Measurements from ENCODE around the gene CHST6.
"Not testable (repeated sequence)": the region's sequence is repeated elsewhere in the genome, so short reads cannot be mapped to it uniquely, and the experiment has no call there.

The CHST6 gene

GRCh38 chr16:75529056-75529905 is 34.0 kb upstream of the CHST6 start:
- no peak overlapping the region for H3K4me3 ChIP-seq (ENCODE audit: low read length)
- H3K36me3 ChIP-seq (ENCODE audit: control insufficient read depth, insufficient read depth, low read length, severe bottlenecking) = no peaks in the 10 kb centered on the region
- no peaks in the 10 kb centered on the region for H3K4me1 ChIP-seq (ENCODE audit: control insufficient read depth, insufficient read depth, low read length)
- H3K27me3 ChIP-seq (replicated peaks; ENCODE audit: control insufficient read depth, insufficient read depth, low read length) = peaks cover 11% of the 10 kb centered on the region
- no peak for DNase-seq (ENCODE audit: low read depth)
- no peaks in the 10 kb centered on the region for H3K9me3 ChIP-seq (ENCODE audit: control insufficient read depth, low read length)
- no peak overlapping the region for H3K9ac ChIP-seq (ENCODE audit: low read length)

GRCh38 chr16:75527825-75528299 is 32.6 kb upstream of the CHST6 start:
- Histone ChIP-seq H3K27me3 (replicated peaks; ENCODE audit: control insufficient read depth, insufficient read depth, low read length) (peaks cover 11% of the 10 kb centered on the region), H3K9ac (ENCODE audit: low read length) (no peak overlapping the region), H3K9me3 (ENCODE audit: control insufficient read depth, low read length) (no peaks in the 10 kb centered on the region), H3K4me1 (ENCODE audit: control insufficient read depth, insufficient read depth, low read length) (no peaks in the 10 kb centered on the region), H3K4me3 (ENCODE audit: low read length) (no peak overlapping the region), H3K36me3 (ENCODE audit: control insufficient read depth, insufficient read depth, low read length, severe bottlenecking) (no peaks in the 10 kb centered on the region)
- no peak for DNase-seq (ENCODE audit: low read depth)

GRCh38 chr16:75526032-75526790 is 31.0 kb upstream of the CHST6 start:
- H3K27me3 ChIP-seq (replicated peaks; ENCODE audit: control insufficient read depth, insufficient read depth, low read length) = no peaks in the 10 kb centered on the region
- no peak for DNase-seq (ENCODE audit: low read depth)
- H3K4me1 ChIP-seq (ENCODE audit: control insufficient read depth, insufficient read depth, low read length) = no peaks in the 10 kb centered on the region
- no peak overlapping the region for H3K4me3 ChIP-seq (ENCODE audit: low read length)
- no peak overlapping the region for H3K9ac ChIP-seq (ENCODE audit: low read length)
- H3K36me3 ChIP-seq (ENCODE audit: control insufficient read depth, insufficient read depth, low read length, severe bottlenecking) = no peaks in the 10 kb centered on the region
- H3K9me3 ChIP-seq (ENCODE audit: control insufficient read depth, low read length) = no peaks in the 10 kb centered on the region

GRCh38 chr16:75519175-75519574 is 23.9 kb upstream of the CHST6 start:
- no peaks in the 10 kb centered on the region for H3K9me3 ChIP-seq (ENCODE audit: control insufficient read depth, low read length)

GRCh38 chr16:75516189-75516966 is 21.1 kb upstream of the CHST6 start:
- H3K27me3 ChIP-seq (replicated peaks; ENCODE audit: control insufficient read depth, insufficient read depth, low read length); H3K36me3 ChIP-seq (ENCODE audit: control insufficient read depth, insufficient read depth, low read length, severe bottlenecking); H3K4me1 ChIP-seq (ENCODE audit: control insufficient read depth, insufficient read depth, low read length); H3K9me3 ChIP-seq (ENCODE audit: control insufficient read depth, low read length): not testable (repeated sequence)
- peak overlapping the region; percentile 92 for H3K9ac ChIP-seq (ENCODE audit: low read length)
- peak; percentile 56 for DNase-seq (ENCODE audit: low read depth)
- peak overlapping the region; percentile 92 for H3K4me3 ChIP-seq (ENCODE audit: low read length)

More at GRCh38 chr16:75519175-75519574, 23.9 kb upstream of the CHST6 start:
- Histone ChIP-seq H3K4me3 (ENCODE audit: low read length) (no peak overlapping the region), H3K9ac (ENCODE audit: low read length) (no peak overlapping the region), H3K36me3 (ENCODE audit: control insufficient read depth, insufficient read depth, low read length, severe bottlenecking) (no peaks in the 10 kb centered on the region), H3K27me3 (replicated peaks; ENCODE audit: control insufficient read depth, insufficient read depth, low read length) (no peaks in the 10 kb centered on the region), H3K4me1 (ENCODE audit: control insufficient read depth, insufficient read depth, low read length) (peaks cover 7% of the 10 kb centered on the region)
- no peak for DNase-seq (ENCODE audit: low read depth)

GRCh38 chr16:75514296-75514695 is 19.1 kb upstream of the CHST6 start:
- no peak for DNase-seq (ENCODE audit: low read depth)
- Histone ChIP-seq H3K27me3 (replicated peaks; ENCODE audit: control insufficient read depth, insufficient read depth, low read length) (no peaks in the 10 kb centered on the region), H3K9me3 (ENCODE audit: control insufficient read depth, low read length) (no peaks in the 10 kb centered on the region), H3K4me3 (ENCODE audit: low read length) (no peak overlapping the region), H3K9ac (ENCODE audit: low read length) (no peak overlapping the region), H3K36me3 (ENCODE audit: control insufficient read depth, insufficient read depth, low read length, severe bottlenecking) (no peaks in the 10 kb centered on the region), H3K4me1 (ENCODE audit: control insufficient read depth, insufficient read depth, low read length) (peaks cover 7% of the 10 kb centered on the region)

GRCh38 chr16:75506574-75506973 is 11.3 kb upstream of the CHST6 start:
- peak overlapping the region; percentile 54 for H3K4me3 ChIP-seq (ENCODE audit: low read length)
- DNase-seq (ENCODE audit: low read depth) = peak; percentile 89
- H3K4me1 ChIP-seq (ENCODE audit: control insufficient read depth, insufficient read depth, low read length) = peaks cover 11% of the 10 kb centered on the region
- H3K9ac ChIP-seq (ENCODE audit: low read length) = peak overlapping the region; percentile 62
- no peaks in the 10 kb centered on the region for H3K36me3 ChIP-seq (ENCODE audit: control insufficient read depth, insufficient read depth, low read length, severe bottlenecking)
- no peaks in the 10 kb centered on the region for H3K9me3 ChIP-seq (ENCODE audit: control insufficient read depth, low read length)
- H3K27me3 ChIP-seq (replicated peaks; ENCODE audit: control insufficient read depth, insufficient read depth, low read length) = no peaks in the 10 kb centered on the region

- Histone ChIP-seq H3K27me3 (replicated peaks; ENCODE audit: control insufficient read depth, insufficient read depth, low read length) (no peaks in the 10 kb centered on the region), H3K9me3 (ENCODE audit: control insufficient read depth, low read length) (no peaks in the 10 kb centered on the region), H3K4me1 (ENCODE audit: control insufficient read depth, insufficient read depth, low read length) (peaks cover 11% of the 10 kb centered on the region), H3K4me3 (ENCODE audit: low read length) (peak overlapping the region; percentile 54), H3K9ac (ENCODE audit: low read length) (peak overlapping the region; percentile 62), H3K36me3 (ENCODE audit: control insufficient read depth, insufficient read depth, low read length, severe bottlenecking) (no peaks in the 10 kb centered on the region)
- no peak for DNase-seq (ENCODE audit: low read depth)
These were observed 10.9 kb upstream of the CHST6 start for GRCh38 chr16:75506107-75506506.

GRCh38 chr16:75503801-75504200 is 8.6 kb upstream of the CHST6 start:
- no peaks in the 10 kb centered on the region for H3K27me3 ChIP-seq (replicated peaks; ENCODE audit: control insufficient read depth, insufficient read depth, low read length)
- H3K4me1 ChIP-seq (ENCODE audit: control insufficient read depth, insufficient read depth, low read length) = peaks cover 11% of the 10 kb centered on the region
- no peaks in the 10 kb centered on the region for H3K36me3 ChIP-seq (ENCODE audit: control insufficient read depth, insufficient read depth, low read length, severe bottlenecking)
- H3K4me3 ChIP-seq (ENCODE audit: low read length) = no peak overlapping the region
- H3K9ac ChIP-seq (ENCODE audit: low read length) = no peak overlapping the region
- H3K9me3 ChIP-seq (ENCODE audit: control insufficient read depth, low read length) = no peaks in the 10 kb centered on the region
- no peak for DNase-seq (ENCODE audit: low read depth)

GRCh38 chr16:75502916-75503605 is 7.8 kb upstream of the CHST6 start:
- H3K36me3 ChIP-seq (ENCODE audit: control insufficient read depth, insufficient read depth, low read length, severe bottlenecking) = no peaks in the 10 kb centered on the region
- DNase-seq (ENCODE audit: low read depth) = no peak
- no peak overlapping the region for H3K9ac ChIP-seq (ENCODE audit: low read length)
- no peak overlapping the region for H3K4me3 ChIP-seq (ENCODE audit: low read length)
- no peaks in the 10 kb centered on the region for H3K27me3 ChIP-seq (replicated peaks; ENCODE audit: control insufficient read depth, insufficient read depth, low read length)
- peaks cover 11% of the 10 kb centered on the region for H3K4me1 ChIP-seq (ENCODE audit: control insufficient read depth, insufficient read depth, low read length)
- no peaks in the 10 kb centered on the region for H3K9me3 ChIP-seq (ENCODE audit: control insufficient read depth, low read length)

All from adipocyte (in vitro differentiated cells).